HepG2 (cell line): ENCODE data around the gene TBX3. TPM values are rescaled to one million over a fixed set of nuclear protein-coding genes. Genes with fewer than 3 reads are reported as not detected.

Source experiments
- BCL6 ChIP-seq: IDR thresholded peaks from 2 replicates; pipeline ENCODE4 v1.6.1; 2016; ENCODE audit warnings: missing genetic modification reagents, missing compliant biosample characterization
- CEBPB ChIP-seq: IDR thresholded peaks from 2 replicates; pipeline ENCODE4 v1.6.1; 2011; ENCODE audit warnings: low read depth, low read length, improper control_type of control experiment, borderline replicate concordance
- E2F1 ChIP-seq: sonication (generic); formaldehyde crosslinking; IDR thresholded peaks from 2 replicates; pipeline ENCODE4 v1.5.0; 2020; ENCODE audit warnings: missing genetic modification reagents
- EHMT2 ChIP-seq: fragments of 200-600 bp; sonication (generic); IDR thresholded peaks from 2 replicates; pipeline ENCODE4 v1.7.0; 2017; ENCODE audit warnings: antibody characterized with exemption, low read depth, low read length, borderline replicate concordance
- SMYD3 ChIP-seq: sonication (generic); formaldehyde crosslinking; IDR thresholded peaks from 2 replicates; pipeline ENCODE4 v1.8.1; 2023; ENCODE audit warnings: mild to moderate bottlenecking, missing genetic modification reagents
- U2AF1 ChIP-seq: fragments of 200-400 bp; formaldehyde crosslinking; optimal IDR thresholded peaks from 2 replicates; pipeline ENCODE3; 2017; ENCODE audit warnings: mild to moderate bottlenecking, low read depth, low read length
- ZNF264 ChIP-seq: sonication (generic); formaldehyde crosslinking; IDR thresholded peaks from 2 replicates; pipeline ENCODE4 v1.4.0; 2020; ENCODE audit warnings: missing genetic modification reagents
- ZNF350 ChIP-seq: sonication (generic); formaldehyde crosslinking; IDR thresholded peaks from 2 replicates; pipeline ENCODE4 v1.4.0; 2020; ENCODE audit warnings: mild to moderate bottlenecking, low read depth, missing genetic modification reagents, borderline replicate concordance
- ZNF567 ChIP-seq: sonication (generic); formaldehyde crosslinking; IDR thresholded peaks from 2 replicates; pipeline ENCODE4 v1.8.1; 2023; ENCODE audit warnings: mild to moderate bottlenecking, missing genetic modification reagents, borderline replicate concordance
- ZNF724P ChIP-seq: sonication (generic); formaldehyde crosslinking; IDR thresholded peaks from 2 replicates; pipeline ENCODE4 v1.8.0; 2022; ENCODE audit warnings: missing genetic modification reagents, borderline replicate concordance
- polyA plus RNA-seq, 8 experiments: library from polyadenylated mRNA; depleted of rRNA in 3 of 8; stranded (reverse) in 7 of 8; unstranded in 1 of 8; fragments of >200 nt; fragmentation: Illumina TruSeq in 4 of 8; extraction: Trizol in 4 of 8; gene quantifications; 2 replicates each; pipeline versions ENCODE4 v1.2.1 to v1.2.3, GENCODE V29; 2011 to 2016; ENCODE audit warnings: low read depth in 4 of 8, missing spikeins in 1 of 8, mixed read lengths in 1 of 8; ENCODE audit not compliant: insufficient read depth in 1 of 8
- total RNA-seq, 5 experiments: library from RNA; depleted of rRNA; stranded (reverse); fragments of >200 nt; fragmentation: Illumina TruSeq; extraction: Trizol; gene quantifications; 2 replicates each; pipeline ENCODE4 v1.2.3, GENCODE V29; 2016; ENCODE audit warnings: low read depth in 1 of 5
- TF ChIP-seq, protein P1 (sequence below), 2 experiments: sonication (generic) in 1 of 2; formaldehyde crosslinking in 1 of 2; IDR thresholded peaks; 2 replicates each; pipeline versions ENCODE4 v1.4.0 to v1.6.1; 2018 to 2020; ENCODE audit warnings: missing genetic modification reagents in 2 of 2, borderline replicate concordance in 1 of 2, low read depth in 1 of 2, mild to moderate bottlenecking in 1 of 2, missing biosample characterization in 1 of 2
- TF ChIP-seq, protein P2 (sequence below): sonication (generic); formaldehyde crosslinking; IDR thresholded peaks from 2 replicates; pipeline ENCODE4 v1.5.0; 2020; ENCODE audit warnings: missing genetic modification reagents
- TF ChIP-seq, protein P3 (sequence below): sonication (generic); formaldehyde crosslinking; conservative IDR thresholded peaks from 2 replicates; pipeline ENCODE4 v1.4.0; 2020; ENCODE audit warnings: missing genetic modification reagents
- TF ChIP-seq, protein P4 (sequence below): sonication (generic); formaldehyde crosslinking; IDR thresholded peaks from 2 replicates; pipeline ENCODE4 v1.4.0; 2020; ENCODE audit warnings: missing genetic modification reagents

Gene TBX3
- total and polyA plus RNA-seq, 2 of the 13 experiments (the other 11 are each of a cell fraction or from before 2014, with no cell fraction given) = 27.1 to 42.4 TPM

GRCh38 chr12:114655934-114656749 lies 27.8 kb downstream of the TBX3 start (continued):
- TF ChIP-seq EHMT2 (peak; percentile 53; the same call in 1 of the 2 replicates), CEBPB (no peak), SMYD3 (CRISPR knock-in tag) (no peak), E2F1 (no peak), U2AF1 (no peak), ZNF724P (CRISPR knock-in tag) (no peak), ZNF350 (CRISPR knock-in tag) (peak; percentile 49; the same call in 1 of the 2 replicates), ZNF264 (CRISPR knock-in tag) (no peak), ZNF567 (no peak), BCL6 (CRISPR knock-in tag) (peak; percentile 96)
- TF ChIP-seq, protein P1, sequence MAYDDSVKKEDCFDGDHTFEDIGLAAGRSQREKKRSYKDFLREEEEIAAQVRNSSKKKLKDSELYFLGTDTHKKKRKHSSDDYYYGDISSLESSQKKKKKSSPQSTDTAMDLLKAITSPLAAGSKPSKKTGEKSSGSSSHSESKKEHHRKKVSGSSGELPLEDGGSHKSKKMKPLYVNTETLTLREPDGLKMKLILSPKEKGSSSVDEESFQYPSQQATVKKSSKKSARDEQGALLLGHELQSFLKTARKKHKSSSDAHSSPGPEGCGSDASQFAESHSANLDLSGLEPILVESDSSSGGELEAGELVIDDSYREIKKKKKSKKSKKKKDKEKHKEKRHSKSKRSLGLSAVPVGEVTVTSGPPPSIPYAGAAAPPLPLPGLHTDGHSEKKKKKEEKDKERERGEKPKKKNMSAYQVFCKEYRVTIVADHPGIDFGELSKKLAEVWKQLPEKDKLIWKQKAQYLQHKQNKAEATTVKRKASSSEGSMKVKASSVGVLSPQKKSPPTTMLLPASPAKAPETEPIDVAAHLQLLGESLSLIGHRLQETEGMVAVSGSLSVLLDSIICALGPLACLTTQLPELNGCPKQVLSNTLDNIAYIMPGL (CRISPR knock-in tag; IDR thresholded peaks at IDR 0.05; ENCODE audit: borderline replicate concordance in 1 of 2, low read depth in 1 of 2) = 0 out of 4 replicates have a peak, but pooled peaks of 1 of the 2 experiments have one; percentile 43
- TF ChIP-seq, protein P2, sequence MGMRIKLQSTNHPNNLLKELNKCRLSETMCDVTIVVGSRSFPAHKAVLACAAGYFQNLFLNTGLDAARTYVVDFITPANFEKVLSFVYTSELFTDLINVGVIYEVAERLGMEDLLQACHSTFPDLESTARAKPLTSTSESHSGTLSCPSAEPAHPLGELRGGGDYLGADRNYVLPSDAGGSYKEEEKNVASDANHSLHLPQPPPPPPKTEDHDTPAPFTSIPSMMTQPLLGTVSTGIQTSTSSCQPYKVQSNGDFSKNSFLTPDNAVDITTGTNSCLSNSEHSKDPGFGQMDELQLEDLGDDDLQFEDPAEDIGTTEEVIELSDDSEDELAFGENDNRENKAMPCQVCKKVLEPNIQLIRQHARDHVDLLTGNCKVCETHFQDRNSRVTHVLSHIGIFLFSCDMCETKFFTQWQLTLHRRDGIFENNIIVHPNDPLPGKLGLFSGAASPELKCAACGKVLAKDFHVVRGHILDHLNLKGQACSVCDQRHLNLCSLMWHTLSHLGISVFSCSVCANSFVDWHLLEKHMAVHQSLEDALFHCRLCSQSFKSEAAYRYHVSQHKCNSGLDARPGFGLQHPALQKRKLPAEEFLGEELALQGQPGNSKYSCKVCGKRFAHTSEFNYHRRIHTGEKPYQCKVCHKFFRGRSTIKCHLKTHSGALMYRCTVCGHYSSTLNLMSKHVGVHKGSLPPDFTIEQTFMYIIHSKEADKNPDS = no peak
- TF ChIP-seq, protein P3, sequence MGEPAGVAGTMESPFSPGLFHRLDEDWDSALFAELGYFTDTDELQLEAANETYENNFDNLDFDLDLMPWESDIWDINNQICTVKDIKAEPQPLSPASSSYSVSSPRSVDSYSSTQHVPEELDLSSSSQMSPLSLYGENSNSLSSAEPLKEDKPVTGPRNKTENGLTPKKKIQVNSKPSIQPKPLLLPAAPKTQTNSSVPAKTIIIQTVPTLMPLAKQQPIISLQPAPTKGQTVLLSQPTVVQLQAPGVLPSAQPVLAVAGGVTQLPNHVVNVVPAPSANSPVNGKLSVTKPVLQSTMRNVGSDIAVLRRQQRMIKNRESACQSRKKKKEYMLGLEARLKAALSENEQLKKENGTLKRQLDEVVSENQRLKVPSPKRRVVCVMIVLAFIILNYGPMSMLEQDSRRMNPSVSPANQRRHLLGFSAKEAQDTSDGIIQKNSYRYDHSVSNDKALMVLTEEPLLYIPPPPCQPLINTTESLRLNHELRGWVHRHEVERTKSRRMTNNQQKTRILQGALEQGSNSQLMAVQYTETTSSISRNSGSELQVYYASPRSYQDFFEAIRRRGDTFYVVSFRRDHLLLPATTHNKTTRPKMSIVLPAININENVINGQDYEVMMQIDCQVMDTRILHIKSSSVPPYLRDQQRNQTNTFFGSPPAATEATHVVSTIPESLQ (CRISPR knock-in tag) = no peak
- TF ChIP-seq, protein P4, sequence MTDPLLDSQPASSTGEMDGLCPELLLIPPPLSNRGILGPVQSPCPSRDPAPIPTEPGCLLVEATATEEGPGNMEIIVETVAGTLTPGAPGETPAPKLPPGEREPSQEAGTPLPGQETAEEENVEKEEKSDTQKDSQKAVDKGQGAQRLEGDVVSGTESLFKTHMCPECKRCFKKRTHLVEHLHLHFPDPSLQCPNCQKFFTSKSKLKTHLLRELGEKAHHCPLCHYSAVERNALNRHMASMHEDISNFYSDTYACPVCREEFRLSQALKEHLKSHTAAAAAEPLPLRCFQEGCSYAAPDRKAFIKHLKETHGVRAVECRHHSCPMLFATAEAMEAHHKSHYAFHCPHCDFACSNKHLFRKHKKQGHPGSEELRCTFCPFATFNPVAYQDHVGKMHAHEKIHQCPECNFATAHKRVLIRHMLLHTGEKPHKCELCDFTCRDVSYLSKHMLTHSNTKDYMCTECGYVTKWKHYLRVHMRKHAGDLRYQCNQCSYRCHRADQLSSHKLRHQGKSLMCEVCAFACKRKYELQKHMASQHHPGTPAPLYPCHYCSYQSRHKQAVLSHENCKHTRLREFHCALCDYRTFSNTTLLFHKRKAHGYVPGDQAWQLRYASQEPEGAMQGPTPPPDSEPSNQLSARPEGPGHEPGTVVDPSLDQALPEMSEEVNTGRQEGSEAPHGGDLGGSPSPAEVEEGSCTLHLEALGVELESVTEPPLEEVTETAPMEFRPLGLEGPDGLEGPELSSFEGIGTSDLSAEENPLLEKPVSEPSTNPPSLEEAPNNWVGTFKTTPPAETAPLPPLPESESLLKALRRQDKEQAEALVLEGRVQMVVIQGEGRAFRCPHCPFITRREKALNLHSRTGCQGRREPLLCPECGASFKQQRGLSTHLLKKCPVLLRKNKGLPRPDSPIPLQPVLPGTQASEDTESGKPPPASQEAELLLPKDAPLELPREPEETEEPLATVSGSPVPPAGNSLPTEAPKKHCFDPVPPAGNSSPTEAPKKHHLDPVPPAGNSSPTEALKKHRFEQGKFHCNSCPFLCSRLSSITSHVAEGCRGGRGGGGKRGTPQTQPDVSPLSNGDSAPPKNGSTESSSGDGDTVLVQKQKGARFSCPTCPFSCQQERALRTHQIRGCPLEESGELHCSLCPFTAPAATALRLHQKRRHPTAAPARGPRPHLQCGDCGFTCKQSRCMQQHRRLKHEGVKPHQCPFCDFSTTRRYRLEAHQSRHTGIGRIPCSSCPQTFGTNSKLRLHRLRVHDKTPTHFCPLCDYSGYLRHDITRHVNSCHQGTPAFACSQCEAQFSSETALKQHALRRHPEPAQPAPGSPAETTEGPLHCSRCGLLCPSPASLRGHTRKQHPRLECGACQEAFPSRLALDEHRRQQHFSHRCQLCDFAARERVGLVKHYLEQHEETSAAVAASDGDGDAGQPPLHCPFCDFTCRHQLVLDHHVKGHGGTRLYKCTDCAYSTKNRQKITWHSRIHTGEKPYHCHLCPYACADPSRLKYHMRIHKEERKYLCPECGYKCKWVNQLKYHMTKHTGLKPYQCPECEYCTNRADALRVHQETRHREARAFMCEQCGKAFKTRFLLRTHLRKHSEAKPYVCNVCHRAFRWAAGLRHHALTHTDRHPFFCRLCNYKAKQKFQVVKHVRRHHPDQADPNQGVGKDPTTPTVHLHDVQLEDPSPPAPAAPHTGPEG = no peak
